ENCODE results near the gene PBOV1.

PBOV1 gene

GRCh38 chr6:138218449-138218848 lies at the start of gene PBOV1:
PBOV1 (minus strand) TSS chr6:138218491; CDS start chr6:138218395, 96 bp downstream.
- no peak for DNase-seq

- DNase-seq: no peak
Observed at GRCh38 chr6:138266095-138266494, 47.8 kb upstream of the PBOV1 start.

- peak; percentile 10 for DNase-seq
Observed at GRCh38 chr6:138264372-138264880, 46.1 kb upstream of the PBOV1 start.

GRCh38 chr6:138263963-138264362 lies 45.7 kb upstream of the PBOV1 start:
- DNase-seq: no peak

DNA sequence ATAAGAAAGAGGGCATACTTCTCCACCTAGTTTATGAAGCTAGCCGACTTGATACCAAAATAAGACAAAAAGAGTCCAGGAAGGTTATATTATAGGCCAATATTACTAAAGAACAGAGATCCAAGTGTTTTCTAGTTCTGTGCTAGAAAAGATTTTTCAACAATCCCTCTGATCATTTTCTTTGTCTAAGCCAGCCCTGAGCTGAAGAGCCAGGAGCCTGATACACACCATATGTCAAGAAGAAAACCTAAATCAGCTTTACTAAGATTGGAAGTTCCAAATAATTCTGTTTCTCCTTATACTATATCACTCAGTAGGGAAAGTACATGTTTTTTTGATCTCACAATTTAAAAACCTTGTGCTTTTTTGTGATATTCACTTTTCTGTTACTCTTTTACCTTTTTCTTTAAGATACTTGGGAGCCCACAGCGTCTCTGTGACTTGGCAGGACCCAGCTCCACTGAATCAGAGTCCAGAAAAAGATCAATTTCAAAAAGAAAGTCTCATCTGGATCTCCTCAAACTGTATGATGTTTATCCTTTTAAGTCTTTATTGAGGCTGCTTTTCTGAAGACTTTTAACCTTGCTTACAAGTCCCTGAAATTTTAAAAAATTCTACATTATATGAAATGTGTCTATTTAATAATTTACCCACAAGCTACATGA lies 43.0 kb upstream of the PBOV1 start:
- DNase-seq: no peak

- DNase-seq: no peak
Observed at GRCh38 chr6:138258991-138259390, 40.7 kb upstream of the PBOV1 start.

DNA sequence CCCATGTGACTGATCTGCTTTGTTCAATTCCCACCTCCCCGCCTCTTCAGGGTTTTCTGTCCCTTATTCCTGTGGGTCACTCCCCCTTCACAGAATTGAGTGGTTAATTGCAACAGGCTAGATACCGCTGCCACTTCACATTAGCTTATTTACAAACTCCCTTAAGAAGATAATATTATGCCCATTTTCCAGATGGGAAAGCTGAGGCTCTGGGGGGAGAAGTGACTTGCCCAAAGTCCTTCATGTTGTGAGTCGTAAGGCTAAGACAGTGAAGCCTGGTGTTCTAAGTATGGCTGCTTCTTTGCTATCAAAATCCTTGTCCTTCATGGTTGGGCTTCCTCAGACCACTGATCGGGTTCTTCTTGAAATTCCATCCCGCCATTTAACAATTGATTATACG lies 39.9 kb upstream of the PBOV1 start:
- DNase-seq: no peak

DNA sequence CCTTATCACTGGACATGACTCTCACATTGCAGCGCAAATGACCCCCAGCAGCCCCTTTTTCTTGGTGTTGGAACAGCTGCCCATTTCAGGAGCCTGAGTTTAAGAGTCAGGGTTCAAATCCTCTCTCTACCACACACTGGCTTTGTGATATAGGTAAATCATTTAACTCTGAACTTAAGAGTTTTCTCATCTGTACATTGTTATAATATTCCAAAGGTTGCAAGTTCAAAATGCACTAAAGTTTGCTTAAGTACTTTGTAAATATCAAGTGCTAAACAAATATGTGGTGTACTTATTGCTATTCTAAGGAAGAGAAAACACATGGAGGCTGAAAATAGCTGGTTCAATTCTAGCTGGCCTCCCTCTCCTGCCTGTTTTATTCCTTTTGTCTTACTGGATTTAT lies 39.3 kb upstream of the PBOV1 start:
- DNase-seq: no peak

- DNase-seq: no peak
Observed at GRCh38 chr6:138255443-138255842, 37.2 kb upstream of the PBOV1 start.

- no peak for DNase-seq
Observed at GRCh38 chr6:138253731-138254130, 35.4 kb upstream of the PBOV1 start.

DNA sequence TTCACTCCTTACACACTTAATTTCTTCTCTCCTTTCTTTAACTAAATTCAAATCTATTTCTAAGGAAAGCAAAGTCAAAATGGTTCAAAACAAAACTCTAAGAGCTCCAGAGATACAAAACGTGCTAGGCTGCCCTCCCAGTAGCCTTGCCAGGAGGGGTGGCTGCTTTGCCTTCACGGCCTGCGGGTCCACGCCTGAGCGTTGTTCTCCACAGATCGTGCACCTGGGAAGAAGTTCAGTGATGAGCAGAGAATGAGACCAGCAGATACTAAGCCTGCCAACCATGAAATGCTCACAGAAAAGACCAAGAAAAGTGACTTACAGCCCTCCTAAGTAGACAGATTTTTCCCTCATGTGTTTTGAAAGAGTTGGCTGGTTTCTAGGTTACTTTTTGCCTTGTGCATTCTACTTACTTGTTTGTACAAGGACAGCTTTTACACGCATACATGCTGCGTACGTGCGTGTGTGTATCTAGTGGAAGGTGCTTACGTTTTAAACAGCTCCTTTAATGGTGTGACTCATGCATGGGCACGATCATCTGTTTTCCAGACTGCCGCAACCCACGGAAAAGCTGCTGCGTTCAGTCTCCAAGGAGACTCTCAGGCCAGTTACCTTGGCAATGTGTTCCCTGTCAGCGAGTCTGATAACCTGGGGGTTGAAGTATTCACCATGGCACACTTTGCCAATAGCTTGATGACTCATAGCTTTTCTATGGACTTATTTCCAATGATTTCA lies 32.4 kb upstream of the PBOV1 start:
- DNase-seq: no peak

DNA sequence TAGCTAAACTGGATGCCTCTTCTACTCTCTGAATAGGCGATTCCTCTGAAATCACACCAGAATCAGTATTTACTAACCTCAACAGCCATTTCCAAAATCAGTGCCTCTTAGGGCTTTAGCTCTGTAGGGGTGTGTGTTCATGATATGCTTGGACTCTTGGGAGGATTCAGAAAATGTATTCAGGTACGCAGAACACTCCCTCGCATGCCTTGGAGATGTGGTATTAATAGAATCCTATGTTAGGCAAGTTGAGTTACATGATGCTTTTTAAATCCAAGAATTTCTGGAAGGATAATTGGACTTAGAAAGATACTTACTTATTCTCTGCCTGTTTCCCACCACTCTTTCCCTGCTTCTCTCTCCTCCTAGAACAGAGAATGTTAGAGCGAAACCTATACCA lies 31.8 kb upstream of the PBOV1 start:
- DNase-seq: no peak

- DNase-seq: no peak
Observed at GRCh38 chr6:138248878-138249277, 30.6 kb upstream of the PBOV1 start.

DNA sequence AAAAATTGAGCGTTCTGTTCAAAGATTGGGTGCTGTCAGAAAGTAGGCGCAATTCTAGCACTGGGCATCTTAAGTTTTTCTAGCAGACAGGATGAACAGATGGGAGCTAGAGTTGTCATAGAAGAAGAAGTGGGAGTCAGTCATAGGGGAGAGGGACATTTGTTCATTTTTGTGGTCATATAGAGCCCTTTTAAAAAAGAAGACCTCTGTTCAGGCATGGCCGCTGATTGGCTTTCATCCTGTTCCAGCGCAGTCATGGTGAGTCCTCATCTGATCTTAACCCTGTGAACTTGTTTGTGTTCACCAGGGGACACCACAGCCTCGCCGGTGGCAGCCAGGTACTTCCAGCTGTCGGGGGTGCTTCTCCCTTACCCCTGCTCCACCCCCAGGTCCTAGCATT lies 29.7 kb upstream of the PBOV1 start:
- no peak for DNase-seq

GRCh38 chr6:138246650-138247440 lies 28.6 kb upstream of the PBOV1 start:
- no peak for DNase-seq

DNA sequence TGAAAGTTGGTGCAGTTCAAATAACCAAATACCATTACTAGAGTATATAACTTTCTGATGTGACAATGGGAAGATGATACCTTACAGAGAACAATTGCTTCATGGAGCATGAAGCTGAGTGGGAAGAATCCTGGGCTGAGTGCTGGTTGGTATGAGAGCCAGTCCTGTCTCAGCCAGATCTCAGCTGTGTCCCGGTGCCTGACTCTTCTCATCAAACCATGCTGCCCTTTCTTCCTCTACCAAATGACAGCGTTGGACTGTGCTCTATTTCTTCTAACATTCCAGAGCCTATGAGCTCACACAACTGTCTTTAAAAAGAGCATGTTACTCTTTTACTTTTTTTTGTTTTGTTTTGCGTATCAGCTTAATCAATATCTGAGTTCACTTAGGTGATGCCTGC lies 27.5 kb upstream of the PBOV1 start:
- no peak for DNase-seq

GRCh38 chr6:138242987-138243592 lies 24.8 kb upstream of the PBOV1 start:
- DNase-seq: no peak

GRCh38 chr6:138241934-138242333 lies 23.6 kb upstream of the PBOV1 start:
- DNase-seq: no peak

DNA sequence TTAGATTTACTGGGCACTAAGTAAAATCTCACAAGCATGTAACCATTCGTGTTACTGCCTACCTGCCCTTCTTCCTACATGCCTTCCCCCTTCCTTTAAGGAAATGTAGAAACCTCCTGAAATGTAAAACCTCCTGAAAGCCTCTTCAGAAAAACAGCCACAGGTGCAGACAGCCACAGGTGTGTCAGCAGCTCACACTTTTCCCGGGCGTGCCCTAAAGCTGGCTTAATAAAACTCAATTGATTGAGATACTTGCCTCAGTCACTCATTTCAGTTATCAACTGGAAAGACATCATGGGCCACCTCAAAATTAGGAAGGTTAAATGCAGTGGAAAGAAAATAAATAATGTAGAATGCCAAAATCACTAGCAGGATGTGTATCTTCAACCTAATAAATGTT lies 23.1 kb upstream of the PBOV1 start:
- no peak for DNase-seq

DNA sequence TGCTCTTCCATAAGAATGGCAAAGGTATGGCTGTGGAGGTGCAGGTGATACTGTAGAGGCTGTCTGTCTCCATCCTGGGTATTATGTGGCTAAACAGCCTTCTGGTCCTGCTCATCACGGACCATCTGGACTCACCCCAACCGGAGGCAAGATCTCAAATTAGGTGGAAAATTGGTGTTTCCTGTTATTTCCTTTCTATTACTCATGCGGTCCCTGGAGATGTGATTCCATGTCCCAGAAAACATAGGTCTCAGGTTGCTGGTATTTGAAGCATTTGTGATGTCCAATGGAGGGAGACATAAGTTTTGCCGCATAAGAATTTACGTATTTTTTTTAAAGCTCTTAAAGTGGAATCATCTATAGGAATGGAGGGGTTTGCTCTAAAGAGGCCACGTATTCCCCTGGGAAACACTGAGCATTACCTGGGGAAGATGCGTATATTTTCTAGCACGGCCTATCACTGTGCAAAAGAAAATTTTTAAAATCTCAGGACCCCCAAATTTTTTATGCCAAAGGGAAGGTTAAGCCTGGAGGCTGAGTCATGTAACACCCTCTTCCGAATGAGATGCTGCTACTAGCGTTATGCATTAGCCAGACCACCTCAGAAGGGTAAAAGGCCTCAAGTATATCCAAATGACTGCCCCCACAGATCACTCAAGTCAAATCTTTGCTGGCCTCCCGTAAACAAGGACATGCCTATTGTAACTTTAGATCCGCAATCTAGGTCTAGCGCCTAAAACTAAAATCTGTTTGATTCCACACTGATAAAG lies 22.4 kb upstream of the PBOV1 start:
- no peak for DNase-seq

DNA sequence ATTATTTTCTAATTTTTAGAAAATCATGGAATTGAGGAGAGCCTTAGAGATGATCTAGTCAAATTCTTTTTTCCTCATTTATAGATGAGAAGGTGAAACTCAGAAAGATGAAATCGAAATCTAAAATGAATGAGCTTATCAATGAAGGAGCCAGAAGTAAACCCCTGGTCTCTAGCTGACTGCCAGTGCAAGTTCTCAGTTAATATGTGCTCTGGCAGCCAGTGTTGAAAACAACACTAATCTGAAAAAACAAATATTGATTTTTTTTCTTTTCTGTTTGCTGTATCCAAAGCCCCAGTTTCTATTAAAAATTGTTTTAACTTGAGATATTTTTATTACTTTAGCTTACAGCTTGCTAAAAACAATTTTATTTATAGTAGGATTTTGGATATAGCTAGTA lies 21.5 kb upstream of the PBOV1 start:
- DNase-seq: no peak

DNA sequence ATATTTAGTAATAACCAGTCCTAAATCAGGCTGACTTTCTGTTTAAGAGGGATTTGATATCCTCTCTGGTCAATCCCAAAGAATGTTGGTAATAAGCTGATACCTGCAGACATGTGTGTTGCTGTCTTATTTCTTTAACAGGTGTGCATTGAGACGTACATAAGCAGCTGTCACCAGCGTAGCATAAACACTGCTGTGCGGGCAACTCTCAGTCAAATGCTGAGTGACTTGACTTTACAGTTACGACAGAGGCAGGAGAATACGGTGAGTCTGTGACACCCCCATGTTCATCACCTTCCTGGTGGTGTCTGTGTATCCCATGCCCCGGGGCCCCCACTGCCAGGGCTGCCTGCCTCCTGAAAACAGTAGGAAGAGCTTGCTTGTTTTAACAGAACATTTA lies 20.1 kb upstream of the PBOV1 start:
- no peak for DNase-seq

GRCh38 chr6:138237463-138237862 lies 19.2 kb upstream of the PBOV1 start:
- DNase-seq: no peak
